GM08714 (cell line): ENCODE measurements around the gene LIN28A.
"Not testable (repeated sequence)": the region's sequence is repeated elsewhere in the genome, so short reads cannot be mapped to it uniquely, and the experiment has no call there.

Experiments used
- H3K4me3 ChIP-seq: fragments of 200-500 bp; sonication (Bioruptor generic); 2 replicates; pipeline ENCODE4 v1.5.1; 2014; ENCODE audit warnings: mild to moderate bottlenecking, low read length, inconsistent platforms
- ZNF274 ChIP-seq: IDR thresholded peaks from 2 replicates; pipeline ENCODE4 v1.6.1; 2012; ENCODE audit warnings: mild to moderate bottlenecking, low read depth, low read length

LIN28A gene

GRCh38 chr1:26375081-26375480, 35.5 kb upstream of the LIN28A start:
- no peak for TF ChIP-seq ZNF274
- H3K4me3 ChIP-seq: no peak overlapping the region

- TF ChIP-seq ZNF274: no peak
- no peak overlapping the region for H3K4me3 ChIP-seq
Observed at GRCh38 chr1:26376050-26376449, 34.6 kb upstream of the LIN28A start.

GRCh38 chr1:26378088-26378878, 32.3 kb upstream of the LIN28A start:
- no peak overlapping the region for H3K4me3 ChIP-seq

GRCh38 chr1:26378879-26379251, 31.8 kb upstream of the LIN28A start:
- TF ChIP-seq ZNF274: no peak
- no peak overlapping the region for H3K4me3 ChIP-seq

More at GRCh38 chr1:26378088-26378878, 32.3 kb upstream of the LIN28A start:
- TF ChIP-seq ZNF274: no peak

- H3K4me3 ChIP-seq: no peak overlapping the region
- no peak for TF ChIP-seq ZNF274
Observed at GRCh38 chr1:26384076-26384475, 26.5 kb upstream of the LIN28A start.

GRCh38 chr1:26385063-26385462, 25.6 kb upstream of the LIN28A start:
- H3K4me3 ChIP-seq: not testable (repeated sequence)

GRCh38 chr1:26387447-26387846, 23.2 kb upstream of the LIN28A start:
- TF ChIP-seq ZNF274: no peak
- H3K4me3 ChIP-seq: no peak overlapping the region

- H3K4me3 ChIP-seq: no peak overlapping the region
- no peak for TF ChIP-seq ZNF274
Observed at GRCh38 chr1:26388791-26389445, 21.7 kb upstream of the LIN28A start.

GRCh38 chr1:26389604-26390247, 20.9 kb upstream of the LIN28A start:
- no peak for TF ChIP-seq ZNF274

GRCh38 chr1:26391450-26391849, 19.2 kb upstream of the LIN28A start:
- no peak overlapping the region for H3K4me3 ChIP-seq
- TF ChIP-seq ZNF274: no peak

More at GRCh38 chr1:26389604-26390247, 20.9 kb upstream of the LIN28A start:
- no peak overlapping the region for H3K4me3 ChIP-seq

- no peak overlapping the region for H3K4me3 ChIP-seq
- no peak for TF ChIP-seq ZNF274
Observed at GRCh38 chr1:26395754-26396153, 14.9 kb upstream of the LIN28A start.

- TF ChIP-seq ZNF274: no peak
- no peak overlapping the region for H3K4me3 ChIP-seq
Observed at GRCh38 chr1:26399034-26399433, 11.6 kb upstream of the LIN28A start.

- no peak for TF ChIP-seq ZNF274
- H3K4me3 ChIP-seq: no peak overlapping the region
Observed at GRCh38 chr1:26401891-26402290, 8.7 kb upstream of the LIN28A start.

- no peak overlapping the region for H3K4me3 ChIP-seq
- TF ChIP-seq ZNF274: no peak
Observed at GRCh38 chr1:26403656-26404055, 7.0 kb upstream of the LIN28A start.

- TF ChIP-seq ZNF274: no peak
- no peak overlapping the region for H3K4me3 ChIP-seq
Observed at GRCh38 chr1:26404641-26405040, 6.0 kb upstream of the LIN28A start.
